Endothelial cell of umbilical vein (primary cell): Measurements from ENCODE around the gene ADCY2. TPM values are rescaled to one million over a fixed set of nuclear protein-coding genes. Genes with fewer than 3 reads are reported as not detected.

ENCODE experiments used
- BruUV-seq: library from RNA; stranded (reverse); fragments of 400-500 nt; replicated peaks from 2 replicates; lab custom pipeline; 2021; lab: Mats Ljungman, UMichigan
- CTCF ChIA-PET: fragments of 300-600, 350-600 bp; sonication (Branson Sonifier 250); formaldehyde crosslinking; loops from one replicate; lab custom pipeline; 2021; ENCODE audit warnings: antibody characterized with exemption, inconsistent platforms; lab: Charles Lee
- POLR2A ChIA-PET: fragments of 300-600, 350-600 bp; sonication (Branson Sonifier 250); formaldehyde crosslinking; loops from one replicate; lab custom pipeline; 2021; ENCODE audit warnings: antibody characterized with exemption, inconsistent platforms; lab: Charles Lee
- DNase-seq: peaks from one replicate; pipeline ENCODE4 v3.0.0-alpha.2; 2011; ENCODE audit warnings: low read depth, low spot score
- FAIRE-seq: peaks from 2 replicates; lab custom pipeline; 2011; peaks lifted over from hg19 to GRCh38; lab: Jason Lieb, UNC
- H2AFZ ChIP-seq: 2 replicates; pipeline ENCODE4 v1.6.0; 2012; ENCODE audit warnings: low read depth, low read length, control low read depth, inconsistent platforms
- H3K27ac ChIP-seq: 2 replicates; pipeline ENCODE4 v1.5.1; 2011; ENCODE audit warnings: low read depth, mild to moderate bottlenecking, control low read depth, low read length, moderate library complexity; ENCODE audit not compliant: insufficient read depth
- H3K27me3 ChIP-seq, 2 experiments: 2 replicates each; pipeline versions ENCODE4 v1.6.0 to v1.6.1; 2011; ENCODE audit warnings: low read length in 2 of 2, mixed read lengths in 1 of 2; ENCODE audit not compliant: control insufficient read depth in 2 of 2, insufficient read depth in 2 of 2
- H3K36me3 ChIP-seq, 2 experiments: 2 replicates in 1 of 2; 3 replicates in 1 of 2; pipeline ENCODE4 v1.5.1; 2011; ENCODE audit warnings: low read length in 2 of 2, mild to moderate bottlenecking in 1 of 2, moderate library complexity in 1 of 2; ENCODE audit not compliant: control insufficient read depth in 2 of 2, insufficient read depth in 2 of 2; ENCODE audit errors: extremely low read depth in 1 of 2
- H3K4me1 ChIP-seq: 3 replicates; pipeline ENCODE4 v1.5.1; 2011; ENCODE audit warnings: mild to moderate bottlenecking, low read length; ENCODE audit not compliant: control insufficient read depth, insufficient read depth; ENCODE audit errors: extremely low read depth
- H3K4me2 ChIP-seq: 2 replicates; pipeline ENCODE4 v1.6.1; 2011; ENCODE audit warnings: low read length, control low read depth, mixed read lengths; ENCODE audit not compliant: insufficient read depth
- H3K4me3 ChIP-seq, 3 experiments: fragments of 200-600 bp in 1 of 3; sonication (generic), shearing (Covaris generic) in 1 of 3; replicated peaks in 1 of 3; 2 replicates each; pipeline ENCODE4 v1.5.1; 2011 to 2016; ENCODE audit warnings: control low read depth in 3 of 3, low read length in 3 of 3, mild to moderate bottlenecking in 2 of 3, inconsistent platforms in 1 of 3, low read depth in 1 of 3, moderate library complexity in 1 of 3; ENCODE audit not compliant: insufficient read depth in 1 of 3
- H3K79me2 ChIP-seq: 2 replicates; pipeline ENCODE4 v1.6.0; 2012; ENCODE audit warnings: low read length, inconsistent platforms; ENCODE audit not compliant: control insufficient read depth, insufficient read depth
- H3K9ac ChIP-seq: replicated peaks from 2 replicates; pipeline ENCODE3; 2011; ENCODE audit warnings: low read length, control low read depth; ENCODE audit not compliant: insufficient read depth; ENCODE audit errors: extremely low read depth
- H3K9me1 ChIP-seq: replicated peaks from 3 replicates; pipeline ENCODE4 v1.6.0; 2011; ENCODE audit warnings: mild to moderate bottlenecking, low read length; ENCODE audit not compliant: control insufficient read depth, insufficient read depth; ENCODE audit errors: extremely low read depth
- H3K9me3 ChIP-seq: replicated peaks from 2 replicates; pipeline ENCODE4 v1.5.1; 2012; ENCODE audit warnings: low read length, inconsistent platforms; ENCODE audit not compliant: control insufficient read depth, insufficient read depth
- H4K20me1 ChIP-seq: replicated peaks from 2 replicates; pipeline ENCODE3; 2011; ENCODE audit warnings: mild to moderate bottlenecking, low read length; ENCODE audit not compliant: control insufficient read depth, insufficient read depth; ENCODE audit errors: extremely low read depth
- EZH2 ChIP-seq: IDR thresholded peaks from 2 replicates; pipeline ENCODE4 v1.6.1; 2012; ENCODE audit warnings: borderline replicate concordance, low read depth, mild to moderate bottlenecking, moderate library complexity, low read length, inconsistent platforms; ENCODE audit not compliant: severe bottlenecking
- FOS ChIP-seq: IDR thresholded peaks from 2 replicates; pipeline ENCODE4 v1.6.1; 2011; ENCODE audit warnings: mild to moderate bottlenecking, low read length, moderate library complexity, borderline replicate concordance; ENCODE audit not compliant: insufficient read depth
- GATA2 ChIP-seq: IDR thresholded peaks from 2 replicates; pipeline ENCODE4 v1.7.0; 2011; ENCODE audit warnings: low read depth, mild to moderate bottlenecking, moderate library complexity, mixed read lengths, low read length; ENCODE audit not compliant: insufficient read length, insufficient read depth
- JUN ChIP-seq: IDR thresholded peaks from 2 replicates; pipeline ENCODE4 v1.6.1; 2011; ENCODE audit warnings: borderline replicate concordance, low read depth; ENCODE audit not compliant: insufficient read length, insufficient read depth
- MYC ChIP-seq: IDR thresholded peaks from one replicate; pipeline ENCODE4 v1.6.1; 2011; ENCODE audit warnings: mild to moderate bottlenecking, low read depth, low read length
- POLR2A ChIP-seq: IDR thresholded peaks from 2 replicates; pipeline ENCODE4 v1.6.1; 2012; ENCODE audit warnings: low read depth, mild to moderate bottlenecking, control low read depth, low read length
- POLR2AphosphoS5 ChIP-seq: IDR thresholded peaks from 2 replicates; pipeline ENCODE4 v1.6.1; 2012; ENCODE audit warnings: low read depth, mild to moderate bottlenecking, control low read depth, low read length, moderate library complexity; ENCODE audit not compliant: insufficient read depth
- dilution Hi-C: fragments of 300-500 bp; cut with MboI; formaldehyde crosslinking; loops from one replicate; pipeline ENCODE4 v1.15.0; 2019; ENCODE audit warnings: low sequenced_read_pairs; ENCODE audit not compliant: extremely low pct_ligation_motif_present
- intact Hi-C: fragments of 100-400 bp; cut with micrococcal nuclease; formaldehyde crosslinking; loops from one replicate; pipeline ENCODE4 v1.10.0; 2022
- polyA plus RNA-seq, 4 experiments: library from polyadenylated mRNA; depleted of rRNA in 3 of 4; stranded (reverse) in 3 of 4; unstranded in 1 of 4; fragments of >200 nt; gene quantifications; 2 replicates each; pipeline versions ENCODE4 v1.2.1 to v1.2.3, GENCODE V29; 2011 to 2012; ENCODE audit warnings: missing spikeins in 1 of 4
- total RNA-seq: library from RNA; stranded (reverse); gene quantifications from 2 replicates; pipeline ENCODE4 v1.2.3, GENCODE V29; 2021
- TF ChIP-seq, protein P1 (sequence below), 2 donors: IDR thresholded peaks; 1 replicate in 1 of 2; 2 replicates in 1 of 2; pipeline ENCODE4 v1.5.1; 2011; ENCODE audit warnings: low read length in 2 of 2, mild to moderate bottlenecking in 2 of 2, moderate library complexity in 2 of 2, control low read depth in 1 of 2, inconsistent platforms in 1 of 2, low read depth in 1 of 2; ENCODE audit not compliant: insufficient read depth in 1 of 2; ENCODE audit errors: extremely low read depth in 1 of 2
- TF ChIP-seq, protein P2 (sequence below): IDR thresholded peaks from 2 replicates; pipeline ENCODE4 v1.6.1; 2011; ENCODE audit not compliant: insufficient read depth, insufficient read length

The ADCY2 gene
- total and polyA plus RNA-seq, 2 donors (not counting 3 experiments of a cell fraction or from before 2014, with no cell fraction given): under 0.01 TPM; not detected in 1

DNA sequence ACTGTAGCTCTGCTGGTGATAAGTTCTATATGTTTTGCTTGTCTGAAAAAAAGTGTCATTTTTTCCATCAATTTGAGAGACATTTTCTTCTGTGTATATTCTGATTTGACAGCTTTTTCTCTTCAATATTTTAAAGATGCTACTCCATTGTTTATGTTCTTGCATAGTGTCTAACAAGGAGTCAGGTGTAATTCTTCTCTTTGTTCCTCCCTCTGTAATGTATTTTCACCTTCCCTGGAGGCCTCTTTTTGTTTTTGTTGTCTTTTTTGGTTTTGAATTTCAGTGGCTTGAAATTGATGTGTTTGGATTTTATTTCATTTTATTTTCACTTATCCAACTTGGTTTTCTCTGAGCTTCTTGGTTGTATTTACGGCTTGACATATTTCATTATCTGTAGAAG lies 75.8 kb downstream of the ADCY2 start:
- Histone ChIP-seq H4K20me1 (no peaks in the 10 kb centered on the region), H3K4me2 (no peak overlapping the region), H3K27me3 (no peaks in the 10 kb centered on the region), H2AFZ (no peak overlapping the region), H3K79me2 (no peaks in the 10 kb centered on the region), H3K9me1 (no peaks in the 10 kb centered on the region), H3K9ac (no peak overlapping the region), H3K4me3 (no peak overlapping the region), H3K36me3 (no peaks in the 10 kb centered on the region), H3K27ac (no peak overlapping the region), H3K4me1 (no peaks in the 10 kb centered on the region), H3K9me3 (peaks cover 6% of the 10 kb centered on the region)
- intact Hi-C loops (no loop called here), dilution Hi-C loops (no loop called here)
- POLR2A ChIA-PET: no interaction called here
- DNase-seq (no peak), FAIRE-seq (no peak)
- no TSS peak for BruUV-seq
- no peak for TF ChIP-seq POLR2AphosphoS5
- no peak for TF ChIP-seq MYC
- no peak for TF ChIP-seq GATA2
- TF ChIP-seq JUN: no peak
- no peak for TF ChIP-seq FOS
- TF ChIP-seq POLR2A: no peak
- no peak for TF ChIP-seq EZH2
- TF ChIP-seq, protein P1, sequence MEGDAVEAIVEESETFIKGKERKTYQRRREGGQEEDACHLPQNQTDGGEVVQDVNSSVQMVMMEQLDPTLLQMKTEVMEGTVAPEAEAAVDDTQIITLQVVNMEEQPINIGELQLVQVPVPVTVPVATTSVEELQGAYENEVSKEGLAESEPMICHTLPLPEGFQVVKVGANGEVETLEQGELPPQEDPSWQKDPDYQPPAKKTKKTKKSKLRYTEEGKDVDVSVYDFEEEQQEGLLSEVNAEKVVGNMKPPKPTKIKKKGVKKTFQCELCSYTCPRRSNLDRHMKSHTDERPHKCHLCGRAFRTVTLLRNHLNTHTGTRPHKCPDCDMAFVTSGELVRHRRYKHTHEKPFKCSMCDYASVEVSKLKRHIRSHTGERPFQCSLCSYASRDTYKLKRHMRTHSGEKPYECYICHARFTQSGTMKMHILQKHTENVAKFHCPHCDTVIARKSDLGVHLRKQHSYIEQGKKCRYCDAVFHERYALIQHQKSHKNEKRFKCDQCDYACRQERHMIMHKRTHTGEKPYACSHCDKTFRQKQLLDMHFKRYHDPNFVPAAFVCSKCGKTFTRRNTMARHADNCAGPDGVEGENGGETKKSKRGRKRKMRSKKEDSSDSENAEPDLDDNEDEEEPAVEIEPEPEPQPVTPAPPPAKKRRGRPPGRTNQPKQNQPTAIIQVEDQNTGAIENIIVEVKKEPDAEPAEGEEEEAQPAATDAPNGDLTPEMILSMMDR (IDR thresholded peaks at IDR 0.05; ENCODE audit: extremely low read depth in 1 of 2, insufficient read depth in 1 of 2, low read depth in 1 of 2, low read length in 2 of 2): no peak
- TF ChIP-seq, protein P2, sequence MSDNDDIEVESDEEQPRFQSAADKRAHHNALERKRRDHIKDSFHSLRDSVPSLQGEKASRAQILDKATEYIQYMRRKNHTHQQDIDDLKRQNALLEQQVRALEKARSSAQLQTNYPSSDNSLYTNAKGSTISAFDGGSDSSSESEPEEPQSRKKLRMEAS: no peak
- CTCF ChIA-PET: no interaction called here
